HG03571 (cell line): ENCODE measurements around the gene CYB5B.

ENCODE experiments used
- ATAC-seq: cut with Tn5 transposase; IDR thresholded peaks from one replicate; pipeline ENCODE4 v1.9.1; 2021; ENCODE audit not compliant: unreplicated experiment

CYB5B gene

GRCh38 chr16:69514356-69514755 lies 89.9 kb downstream of the CYB5B start:
- ATAC-seq = no peak
